ENCODE measurements around the gene GALM.
"Not testable (repeated sequence)": the region's sequence is repeated elsewhere in the genome, so short reads cannot be mapped to it uniquely, and the experiment has no call there.

The GALM gene

DNA sequence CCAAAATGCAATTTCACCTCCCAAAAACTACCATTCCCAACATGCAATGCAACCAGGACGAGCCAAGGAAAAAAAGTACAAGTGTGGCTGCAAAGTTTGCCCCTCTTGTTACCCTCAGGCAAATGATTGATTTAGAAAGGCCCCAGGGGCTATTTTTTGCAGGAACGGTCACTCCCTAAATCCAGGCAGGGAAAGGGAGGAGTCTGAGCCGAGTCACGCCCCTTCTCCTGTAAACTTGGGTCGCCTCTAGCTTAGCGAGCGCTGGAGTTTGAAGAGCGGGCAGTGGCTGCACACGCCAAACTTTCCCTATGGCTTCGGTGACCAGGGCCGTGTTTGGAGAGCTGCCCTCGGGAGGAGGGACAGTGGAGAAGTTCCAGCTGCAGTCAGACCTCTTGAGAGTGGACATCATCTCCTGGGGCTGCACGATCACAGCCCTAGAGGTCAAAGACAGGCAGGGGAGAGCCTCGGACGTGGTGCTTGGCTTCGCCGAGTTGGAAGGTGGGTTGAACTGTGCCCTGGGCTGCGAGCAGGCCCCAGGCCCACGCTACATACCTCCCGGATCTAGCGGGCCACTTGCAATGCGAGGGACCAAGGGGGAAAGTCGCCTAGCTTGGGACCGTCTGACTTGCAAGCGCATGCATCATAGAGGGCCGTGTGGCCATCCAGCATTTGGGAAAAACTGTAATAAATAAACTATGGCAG is at the start of gene GALM:
GALM (plus strand) TSS at position 261 of the 702 bp plus-strand sequence; CDS start at position 309, 48 bp downstream.
- peak; percentile 36 to 41 for DNase-seq (ENCODE audit: low read depth in 2 of 2)

- no peak for DNase-seq (ENCODE audit: low read depth in 2 of 2)
Measured at GRCh38 chr2:38617301-38617700, 48.6 kb upstream of the GALM start.

- DNase-seq (ENCODE audit: low read depth in 2 of 2): no peak
Measured at GRCh38 chr2:38619458-38620164, 46.3 kb upstream of the GALM start.

- DNase-seq (ENCODE audit: low read depth in 2 of 2): no peak
Measured at GRCh38 chr2:38620282-38620977, 45.5 kb upstream of the GALM start.

DNA sequence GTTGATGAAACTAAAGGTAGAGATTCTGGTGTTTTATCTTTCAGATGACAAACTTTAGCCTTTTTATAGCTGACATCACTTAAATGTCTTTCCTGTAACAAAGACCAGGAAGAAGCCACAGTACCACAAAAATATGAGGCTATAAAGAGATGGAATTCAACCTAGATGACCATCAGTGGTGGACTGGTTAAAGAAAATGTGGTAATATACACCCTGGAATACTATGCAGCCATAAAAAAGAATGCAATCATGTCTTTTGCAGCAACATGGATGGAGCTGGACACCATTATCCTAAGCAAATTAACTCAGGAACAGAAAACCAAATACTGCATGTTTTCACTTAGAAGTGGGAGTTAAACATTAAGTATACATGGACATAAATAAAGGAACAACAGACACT is 44.9 kb upstream of the GALM start:
- no peak for DNase-seq (ENCODE audit: low read depth in 2 of 2)

DNA sequence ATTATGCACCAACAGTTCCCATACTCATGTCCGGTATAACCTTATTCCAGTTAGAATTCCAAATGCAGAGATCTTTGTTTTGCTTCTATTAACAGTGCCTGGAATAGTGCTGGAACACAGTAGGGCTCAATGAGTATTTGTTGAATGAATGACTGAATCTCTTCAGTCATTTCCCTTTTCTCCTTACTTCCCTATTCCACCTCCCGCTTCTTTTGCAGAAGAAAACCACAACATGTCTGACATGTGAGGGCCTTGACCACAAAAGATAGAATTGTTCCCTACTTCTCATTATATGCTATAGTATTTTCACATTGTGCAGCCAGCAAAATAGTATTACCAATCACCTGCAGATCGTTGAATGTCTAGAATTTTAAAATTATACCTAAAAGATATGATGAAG is 43.7 kb upstream of the GALM start:
- DNase-seq (ENCODE audit: low read depth in 2 of 2): no peak

- DNase-seq (ENCODE audit: low read depth in 2 of 2): no peak
Measured at GRCh38 chr2:38626326-38627035, 39.4 kb upstream of the GALM start.

GRCh38 chr2:38627391-38627790 is 38.5 kb upstream of the GALM start:
- no peak for DNase-seq (ENCODE audit: low read depth in 2 of 2)

DNA sequence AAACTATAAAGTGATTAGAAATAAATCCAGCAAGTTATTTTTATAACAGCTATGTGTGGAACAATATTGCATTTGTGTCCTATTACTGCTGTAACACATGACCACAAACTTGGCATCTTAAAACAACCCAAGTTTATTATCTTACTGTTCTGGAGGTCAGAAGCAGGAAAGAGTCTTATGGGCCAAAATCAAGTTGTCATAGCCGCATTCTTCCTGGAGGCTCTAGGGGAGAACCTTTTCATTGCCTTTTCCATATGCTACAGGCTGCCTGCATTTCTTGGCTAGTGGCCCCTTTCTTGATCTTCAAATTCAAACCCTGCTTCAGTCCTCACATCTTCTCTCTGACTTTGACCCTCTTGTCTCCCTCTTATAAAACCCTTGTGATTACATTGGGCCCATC is 36.2 kb upstream of the GALM start:
- DNase-seq (ENCODE audit: low read depth in 2 of 2): no peak

DNA sequence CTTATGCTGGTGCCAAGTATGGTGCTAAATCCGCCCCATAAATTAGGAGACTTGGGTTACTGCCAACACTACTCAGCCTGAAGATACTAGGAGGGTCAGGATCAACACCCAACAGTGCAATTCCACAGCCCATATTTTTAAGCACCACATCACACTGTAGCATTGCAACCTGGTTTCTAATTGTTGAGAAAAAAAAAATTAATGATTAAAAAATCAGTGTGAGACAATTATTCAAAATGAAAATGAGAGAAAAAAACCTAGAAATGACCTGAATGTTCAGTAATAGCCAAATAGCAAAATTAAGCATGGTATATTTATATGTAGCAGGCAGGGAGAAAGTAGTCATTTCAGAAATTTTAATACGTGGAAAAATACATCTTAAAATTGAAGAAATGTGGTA is 33.9 kb upstream of the GALM start:
- DNase-seq (ENCODE audit: low read depth in 2 of 2): no peak

DNA sequence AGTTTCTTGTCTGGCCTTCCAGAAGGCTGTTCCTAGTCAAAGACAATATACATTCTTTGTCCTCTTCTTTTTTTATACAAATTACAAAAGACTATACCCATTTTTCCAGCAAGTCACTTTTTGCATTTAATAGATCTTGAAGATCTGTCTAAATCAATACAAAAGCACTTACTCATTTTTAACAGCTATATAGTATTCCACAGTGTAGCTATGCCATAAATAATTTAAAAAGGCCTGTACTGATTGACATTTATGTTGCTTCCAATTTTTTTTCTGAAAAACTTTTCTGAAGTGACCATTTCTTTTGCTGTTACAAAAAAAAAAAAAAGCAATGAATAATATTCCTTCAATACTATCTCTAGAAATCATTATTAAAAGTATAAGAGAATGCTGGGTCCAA is 32.9 kb upstream of the GALM start:
- DNase-seq (ENCODE audit: low read depth in 2 of 2): no peak

GRCh38 chr2:38633895-38634294 is 32.0 kb upstream of the GALM start:
- no peak for DNase-seq (ENCODE audit: low read depth in 2 of 2)

DNA sequence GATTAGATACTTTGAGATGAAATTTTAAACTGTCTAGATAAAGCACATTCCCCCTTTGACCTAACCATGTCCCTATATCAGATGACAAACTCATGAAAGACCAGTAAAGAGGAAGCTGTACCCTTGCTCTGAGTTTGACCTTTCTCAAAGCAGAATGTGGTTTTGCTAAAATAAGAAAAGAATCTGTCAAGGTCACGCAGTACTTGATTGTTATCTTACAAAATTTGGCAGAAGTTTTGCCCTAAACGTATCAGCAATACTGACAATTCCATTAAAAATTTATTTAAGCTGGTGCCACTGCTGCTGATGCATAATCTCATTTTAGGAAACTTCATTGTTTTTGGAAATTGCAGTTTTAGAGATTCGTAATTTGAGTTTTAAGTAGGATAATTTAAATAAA is 31.2 kb upstream of the GALM start:
- DNase-seq (ENCODE audit: low read depth in 2 of 2): no peak

DNA sequence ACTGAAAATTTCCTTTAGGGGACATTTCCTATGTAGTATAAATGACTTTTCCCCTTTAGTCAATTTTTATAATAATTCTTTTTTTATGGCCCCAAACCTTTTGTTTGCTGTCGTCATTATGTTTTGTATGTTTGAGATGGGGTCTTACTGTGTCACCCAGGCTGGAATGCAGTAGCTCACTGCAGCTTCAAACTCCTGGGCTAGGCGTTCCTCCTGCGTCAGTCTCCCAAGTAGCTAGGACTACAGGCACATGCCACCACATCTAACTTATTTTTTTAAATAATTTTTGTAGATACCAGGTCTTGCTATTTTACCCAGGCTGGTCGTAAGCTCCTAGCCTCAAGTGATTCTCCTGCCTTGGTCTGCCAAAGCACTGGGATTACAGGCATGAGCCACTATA is 30.8 kb upstream of the GALM start:
- DNase-seq (ENCODE audit: low read depth in 2 of 2): no peak

- DNase-seq (ENCODE audit: low read depth in 2 of 2): no peak
Measured at GRCh38 chr2:38636069-38636468, 29.8 kb upstream of the GALM start.

- DNase-seq (ENCODE audit: low read depth in 2 of 2): not testable (repeated sequence)
Measured at GRCh38 chr2:38642373-38643017, 23.4 kb upstream of the GALM start.

DNA sequence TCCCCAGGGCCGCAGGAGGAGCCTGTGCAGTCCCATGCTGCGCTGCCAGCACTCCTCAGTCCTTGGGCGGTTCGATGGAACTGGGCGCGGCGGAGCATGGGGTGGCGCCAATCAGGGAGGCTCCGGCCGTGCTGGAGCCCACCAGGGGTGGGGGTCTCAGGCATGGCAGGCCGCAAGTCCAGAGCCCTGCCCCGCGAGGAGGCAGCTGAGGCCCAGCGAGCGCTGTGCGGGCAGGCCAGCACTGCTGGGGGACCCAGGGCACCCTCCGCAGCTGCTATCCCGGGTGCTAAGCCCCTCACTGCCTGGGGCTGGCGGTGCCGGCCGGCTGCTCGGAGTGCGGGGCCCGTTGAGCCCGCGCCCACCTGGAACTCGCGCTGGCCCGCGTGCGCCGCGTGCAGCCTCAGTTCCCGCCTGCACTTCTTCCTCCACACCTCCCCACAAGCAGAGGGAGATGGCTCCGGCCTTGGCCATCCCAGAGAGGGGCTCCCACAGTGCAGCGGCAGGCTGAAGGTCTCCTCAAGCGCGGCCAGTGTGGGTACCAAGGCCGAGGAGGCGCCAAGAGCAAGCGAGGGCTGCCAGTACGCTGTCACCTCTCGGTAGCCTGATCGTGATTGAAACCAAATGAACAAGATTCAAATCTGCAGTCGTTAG is 22.8 kb upstream of the GALM start:
- DNase-seq (ENCODE audit: low read depth in 2 of 2): no peak

DNA sequence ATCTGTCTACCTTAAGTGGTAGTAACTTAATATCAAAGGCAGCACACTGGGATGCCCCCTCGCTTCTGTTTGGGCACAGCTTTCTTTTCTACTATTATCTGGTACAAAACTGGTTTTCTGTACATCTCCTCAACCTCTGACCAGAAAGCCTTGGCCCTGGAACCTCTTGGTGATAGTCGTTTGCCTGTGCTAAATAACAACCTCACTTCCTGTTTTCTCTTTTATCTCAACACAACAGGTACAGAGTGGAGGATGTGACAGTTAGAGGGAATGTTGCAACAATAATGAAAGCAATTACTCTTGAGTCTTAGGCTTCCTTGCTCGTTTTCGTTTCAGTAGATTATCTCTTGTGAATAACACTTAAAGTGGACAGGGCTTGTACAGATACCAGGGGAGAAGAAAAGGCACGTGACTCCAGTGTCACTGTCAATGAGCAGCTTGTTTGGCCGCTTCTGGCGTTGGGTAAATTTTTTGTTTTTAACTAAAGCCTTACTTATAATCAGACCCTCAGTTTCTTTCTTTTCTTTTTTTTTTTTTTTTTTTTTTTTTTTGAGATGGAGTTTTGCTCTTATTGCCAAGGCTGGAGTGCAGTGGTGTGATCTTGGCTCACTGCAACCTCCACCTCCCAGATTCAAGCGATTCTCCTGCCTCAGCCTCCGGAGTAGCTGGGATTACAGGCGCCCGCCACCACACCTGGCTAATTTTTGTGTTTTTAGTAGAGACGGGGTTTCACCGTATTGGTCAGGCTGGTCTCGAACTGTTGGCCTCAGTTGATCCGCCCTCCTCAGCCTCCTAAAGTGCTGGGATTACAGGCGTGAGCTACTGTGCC is 22.0 kb upstream of the GALM start:
- DNase-seq (ENCODE audit: low read depth in 2 of 2): not testable (repeated sequence)

DNA sequence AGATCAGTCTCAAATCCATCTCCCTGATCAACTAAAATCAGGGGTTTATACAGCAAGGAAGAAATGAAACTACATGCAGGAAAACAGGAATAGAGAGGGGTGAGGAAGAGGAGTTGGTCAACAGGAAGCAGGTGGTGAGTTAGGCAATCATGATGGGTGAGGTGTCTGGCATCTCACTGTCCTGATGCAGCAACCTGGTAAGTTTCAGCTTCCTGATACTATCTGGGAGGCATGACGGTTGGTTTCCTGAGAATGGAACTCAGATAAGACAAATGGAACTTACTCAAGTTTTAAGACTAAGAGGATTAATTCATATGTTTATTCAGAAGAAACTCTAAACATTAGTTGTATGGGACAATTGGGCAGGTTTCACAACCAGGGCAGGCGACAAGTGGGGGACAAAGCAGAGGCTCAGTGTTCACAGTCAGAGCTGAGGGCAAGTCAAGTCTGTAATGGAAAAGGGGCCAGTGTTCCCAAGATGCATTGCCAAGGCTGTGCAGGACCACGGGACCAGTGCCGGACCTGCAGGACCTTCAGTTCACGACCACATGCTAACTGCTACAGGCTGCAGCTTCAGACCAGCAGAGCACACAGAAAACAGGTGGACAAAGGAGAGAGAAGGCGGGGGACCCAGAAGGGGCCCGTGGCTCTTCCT is 17.7 kb upstream of the GALM start:
- DNase-seq (ENCODE audit: low read depth in 2 of 2): no peak

Data from stimulated activated CD8-positive, alpha-beta memory T cell treated with anti-CD3 and anti-CD28 coated beads, Interleukin-15, amount 100 ng/mL, for 48 hours (primary cell).